CD14-positive monocyte (primary cell): ENCODE measurements around the gene TBCK. TPM values are rescaled to one million over a fixed set of nuclear protein-coding genes. Genes with fewer than 3 reads are reported as not detected.

Experiments used
- DNase-seq, 3 donors: peaks; one replicate each; pipeline ENCODE4 v3.0.0-alpha.2; 2011 to 2022
- H2AFZ ChIP-seq: 2 replicates; pipeline ENCODE4 v1.6.0; 2012; ENCODE audit warnings: mild to moderate bottlenecking, low read depth, low read length, inconsistent platforms; ENCODE audit not compliant: insufficient read depth, poor library complexity, severe bottlenecking
- H3K27ac ChIP-seq, 2 donors: 1 replicate in 1 of 2; 2 replicates in 1 of 2; pipeline ENCODE4 v1.5.1; 2012 to 2013; ENCODE audit warnings: low read length in 2 of 2, control low read depth in 1 of 2, inconsistent platforms in 1 of 2, low read depth in 1 of 2, mild to moderate bottlenecking in 1 of 2
- H3K27me3 ChIP-seq, 2 donors: one replicate each; pipeline versions ENCODE4 v1.6.0 to v1.6.1; 2011 to 2013; ENCODE audit warnings: low read length in 2 of 2; ENCODE audit not compliant: control insufficient read depth in 2 of 2, insufficient read depth in 2 of 2
- H3K36me3 ChIP-seq, 2 donors: replicated peaks in 1 of 2; 1 replicate in 1 of 2; 2 replicates in 1 of 2; pipeline versions ENCODE4 v1.5.1 to v1.6.1; 2012 to 2013; ENCODE audit warnings: low read length in 2 of 2, control low read depth in 1 of 2, inconsistent platforms in 1 of 2, mild to moderate bottlenecking in 1 of 2; ENCODE audit not compliant: insufficient read depth in 2 of 2, control insufficient read depth in 1 of 2
- H3K4me1 ChIP-seq, 2 donors: 1 replicate in 1 of 2; 2 replicates in 1 of 2; pipeline versions ENCODE4 v1.5.1 to v1.6.1; 2012 to 2013; ENCODE audit warnings: low read length in 2 of 2, control low read depth in 1 of 2, inconsistent platforms in 1 of 2, mild to moderate bottlenecking in 1 of 2, moderate library complexity in 1 of 2; ENCODE audit not compliant: insufficient read depth in 2 of 2, control insufficient read depth in 1 of 2
- H3K4me2 ChIP-seq: replicated peaks from 2 replicates; pipeline ENCODE3; 2012; ENCODE audit warnings: low read length, moderate library complexity, mild to moderate bottlenecking; ENCODE audit not compliant: poor library complexity, severe bottlenecking; ENCODE audit errors: extremely low read depth
- H3K4me3 ChIP-seq, 3 experiments: fragments of 200-600 bp in 1 of 3; sonication (generic) in 1 of 3; replicated peaks in 1 of 3; 1 replicate in 2 of 3; 2 replicates in 1 of 3; pipeline ENCODE4 v1.5.1; 2011 to 2013; ENCODE audit warnings: low read length in 3 of 3, mild to moderate bottlenecking in 3 of 3, control low read depth in 2 of 3, low read depth in 2 of 3, inconsistent platforms in 1 of 3, moderate library complexity in 1 of 3
- H3K79me2 ChIP-seq: 2 replicates; pipeline ENCODE4 v1.6.0; 2012; ENCODE audit warnings: mild to moderate bottlenecking, control low read depth, inconsistent platforms, low read length, moderate library complexity; ENCODE audit not compliant: insufficient read depth
- H3K9ac ChIP-seq: 2 replicates; pipeline ENCODE4 v1.6.0; 2017; ENCODE audit warnings: low read length, mild to moderate bottlenecking; ENCODE audit not compliant: insufficient read depth, poor library complexity, severe bottlenecking
- H3K9me3 ChIP-seq, 2 donors: replicated peaks in 1 of 2; 1 replicate in 1 of 2; 2 replicates in 1 of 2; pipeline versions ENCODE4 v1.5.1 to v1.6.1; 2012 to 2013; ENCODE audit warnings: low read length in 2 of 2, control low read depth in 1 of 2; ENCODE audit not compliant: control insufficient read depth in 1 of 2, insufficient read depth in 1 of 2
- H4K20me1 ChIP-seq: 2 replicates; pipeline ENCODE4 v1.6.0; 2012; ENCODE audit warnings: mild to moderate bottlenecking, low read length, control low read depth, moderate library complexity; ENCODE audit not compliant: insufficient read depth
- H3K27ac Mint-ChIP-seq, 7 donors: one replicate each; pipeline ENCODE4 v1.8.0; 2020; ENCODE audit warnings: mild to moderate bottlenecking in 7 of 7, mixed read lengths in 7 of 7, moderate library complexity in 6 of 7, inconsistent platforms in 2 of 7
- H3K27me3 Mint-ChIP-seq, 3 donors: one replicate each; pipeline ENCODE4 v1.8.0; 2021 to 2022; ENCODE audit warnings: low read depth in 3 of 3, mild to moderate bottlenecking in 3 of 3, mixed read lengths in 3 of 3, moderate library complexity in 3 of 3, inconsistent platforms in 1 of 3
- H3K36me3 Mint-ChIP-seq, 2 donors: one replicate each; pipeline ENCODE4 v1.8.0; 2020; ENCODE audit warnings: mixed read lengths in 2 of 2, inconsistent platforms in 1 of 2, mild to moderate bottlenecking in 1 of 2
- H3K4me1 Mint-ChIP-seq: one replicate; pipeline ENCODE4 v1.8.0; 2020; ENCODE audit warnings: mild to moderate bottlenecking, mixed read lengths
- H3K4me3 Mint-ChIP-seq, 2 donors: one replicate each; pipeline ENCODE4 v1.8.0; 2020; ENCODE audit warnings: mild to moderate bottlenecking in 2 of 2, mixed read lengths in 2 of 2, moderate library complexity in 1 of 2
- H3K9me3 Mint-ChIP-seq, 7 donors: one replicate each; pipeline ENCODE4 v1.8.0; 2020 to 2022; ENCODE audit warnings: mixed read lengths in 7 of 7, mild to moderate bottlenecking in 6 of 7, moderate library complexity in 6 of 7, inconsistent platforms in 2 of 7
- WGBS: methylation state at CpG from one replicate; pipeline ENCODE4 v1.1.5; 2013; ENCODE audit warnings: missing lambda C conversion rate; ENCODE audit not compliant: insufficient coverage; 5-methylcytosine and 5-hydroxymethylcytosine counted together
- intact Hi-C, 2 donors: fragments of 100-400 bp; cut with micrococcal nuclease; formaldehyde crosslinking; loops; one replicate each; pipeline versions ENCODE4 v1.15.0 to v1.15.1; 2023
- polyA plus RNA-seq, 3 donors: library from polyadenylated mRNA; depleted of rRNA in 1 of 3; unstranded in 2 of 3; stranded (reverse) in 1 of 3; fragments of 300-500 nt in 2 of 3; fragments of >200 nt in 1 of 3; fragmentation: Illumina TruSeq in 2 of 3; gene quantifications; 1 replicate in 2 of 3; 2 replicates in 1 of 3; pipeline ENCODE4 v1.2.3, GENCODE V29; 2012 to 2021
- TF ChIP-seq, protein P1 (sequence below): fragments of 200-600 bp; IDR thresholded peaks from one replicate; pipeline ENCODE4 v1.8.0; 2022; ENCODE audit warnings: antibody characterized with exemption, mild to moderate bottlenecking

Gene TBCK
- polyA plus RNA-seq, 3 donors = 8.0 to 14.0 (median 12.5) TPM

DNA sequence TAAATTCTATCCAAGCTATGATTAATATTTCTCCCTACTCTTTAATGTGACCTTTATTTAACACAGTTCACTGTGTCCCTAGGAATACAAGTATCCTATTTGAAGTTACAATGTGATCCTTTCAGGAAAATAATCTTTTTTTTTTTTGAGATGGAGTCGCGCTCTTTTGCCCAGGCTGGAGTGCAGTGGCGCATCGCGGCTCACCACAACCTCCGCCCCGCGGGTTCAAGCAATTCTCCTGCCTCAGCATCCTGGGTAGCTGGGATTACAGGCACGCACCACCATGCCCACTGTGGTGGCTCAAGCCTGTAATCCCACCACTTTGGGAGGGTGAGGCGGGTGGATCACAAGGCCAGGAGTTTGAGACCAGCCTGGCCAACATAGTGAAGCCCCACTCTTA, 21.9 kb downstream of the TBCK start:
- no peak overlapping the region for H3K4me3 ChIP-seq
- H2AFZ ChIP-seq = no peak overlapping the region
- H3K4me1 ChIP-seq = no peaks in the 10 kb centered on the region
- peaks cover 52 to 59% of the 10 kb centered on the region in 2 donors for H3K36me3 Mint-ChIP-seq
- no peaks in the 10 kb centered on the region for H3K79me2 ChIP-seq
- H3K27me3 Mint-ChIP-seq = no peaks in the 10 kb centered on the region
- H3K27me3 ChIP-seq = no peaks in the 10 kb centered on the region
- TF ChIP-seq, protein P1, sequence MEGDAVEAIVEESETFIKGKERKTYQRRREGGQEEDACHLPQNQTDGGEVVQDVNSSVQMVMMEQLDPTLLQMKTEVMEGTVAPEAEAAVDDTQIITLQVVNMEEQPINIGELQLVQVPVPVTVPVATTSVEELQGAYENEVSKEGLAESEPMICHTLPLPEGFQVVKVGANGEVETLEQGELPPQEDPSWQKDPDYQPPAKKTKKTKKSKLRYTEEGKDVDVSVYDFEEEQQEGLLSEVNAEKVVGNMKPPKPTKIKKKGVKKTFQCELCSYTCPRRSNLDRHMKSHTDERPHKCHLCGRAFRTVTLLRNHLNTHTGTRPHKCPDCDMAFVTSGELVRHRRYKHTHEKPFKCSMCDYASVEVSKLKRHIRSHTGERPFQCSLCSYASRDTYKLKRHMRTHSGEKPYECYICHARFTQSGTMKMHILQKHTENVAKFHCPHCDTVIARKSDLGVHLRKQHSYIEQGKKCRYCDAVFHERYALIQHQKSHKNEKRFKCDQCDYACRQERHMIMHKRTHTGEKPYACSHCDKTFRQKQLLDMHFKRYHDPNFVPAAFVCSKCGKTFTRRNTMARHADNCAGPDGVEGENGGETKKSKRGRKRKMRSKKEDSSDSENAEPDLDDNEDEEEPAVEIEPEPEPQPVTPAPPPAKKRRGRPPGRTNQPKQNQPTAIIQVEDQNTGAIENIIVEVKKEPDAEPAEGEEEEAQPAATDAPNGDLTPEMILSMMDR = no peak
- H3K4me3 Mint-ChIP-seq = no peak overlapping the region
- peaks cover 28 to 76% of the 10 kb centered on the region in 2 donors for H3K36me3 ChIP-seq
- H3K4me2 ChIP-seq = no peak overlapping the region
- H3K9me3 Mint-ChIP-seq = peaks cover 0 to 9% (median 0%) of the 10 kb centered on the region in 7 donors
- no peaks in the 10 kb centered on the region for H3K9me3 ChIP-seq
- no peak for DNase-seq
- no CpG with 5 or more reads among the region's 10 CpGs for WGBS
- H3K4me1 Mint-ChIP-seq = no peaks in the 10 kb centered on the region
- no peak overlapping the region for H3K9ac ChIP-seq
- H4K20me1 ChIP-seq = no peaks in the 10 kb centered on the region
- H3K27ac ChIP-seq = no peak overlapping the region
- intact Hi-C loops = no loop called here
- H3K27ac Mint-ChIP-seq = no peak overlapping the region

GRCh38 chr4:106291678-106292077, 24.3 kb downstream of the TBCK start:
- H3K4me2 ChIP-seq = no peak overlapping the region
- WGBS = 95% methylated on average over 4 of the region's 5 CpGs
- no peaks in the 10 kb centered on the region for H3K27me3 ChIP-seq
- no peak overlapping the region for H2AFZ ChIP-seq
- no peak overlapping the region for H3K9ac ChIP-seq
- H3K4me1 ChIP-seq = no peaks in the 10 kb centered on the region
- H3K79me2 ChIP-seq = no peaks in the 10 kb centered on the region
- no peak for DNase-seq
- Mint-ChIP-seq H3K27me3 (no peaks in the 10 kb centered on the region), H3K27ac (no peak overlapping the region), H3K4me1 (no peaks in the 10 kb centered on the region), H3K4me3 (no peak overlapping the region), H3K36me3 (peaks cover 52 to 55% of the 10 kb centered on the region in 2 donors), H3K9me3 (peaks cover 0 to 9% (median 0%) of the 10 kb centered on the region in 7 donors)
- no peak overlapping the region for H3K4me3 ChIP-seq
- no peak overlapping the region for H3K27ac ChIP-seq
- H4K20me1 ChIP-seq = no peaks in the 10 kb centered on the region
- intact Hi-C loops = no loop called here
- peaks cover 31 to 69% of the 10 kb centered on the region in 2 donors for H3K36me3 ChIP-seq
- H3K9me3 ChIP-seq = no peaks in the 10 kb centered on the region
- TF ChIP-seq, protein P1 = no peak
